ENCODE measurements around the gene MMP10.

Gene MMP10

DNA sequence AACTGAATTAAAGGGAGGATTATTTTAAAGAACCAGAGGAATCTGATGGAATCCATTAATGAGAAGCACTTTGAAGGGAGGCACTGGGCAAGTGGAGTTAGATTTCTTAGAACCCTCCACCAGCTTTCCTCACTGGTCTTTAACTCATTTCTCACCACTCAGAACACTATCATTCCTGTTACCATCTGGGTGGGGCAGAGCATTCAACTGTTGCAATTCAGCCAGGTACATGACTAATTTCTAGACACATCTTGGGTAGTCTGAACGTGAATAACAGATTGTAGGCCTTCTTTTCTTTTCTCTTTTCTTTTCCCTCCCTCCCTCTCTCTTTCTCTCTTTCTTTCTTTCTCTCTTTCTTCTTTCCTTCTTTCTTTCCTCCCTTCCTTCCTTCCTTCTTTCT is 33.1 kb upstream of the MMP10 start:
- Histone ChIP-seq H3K79me1 (replicated peaks; ENCODE audit: low read length, poor library complexity, severe bottlenecking) (no peaks in the 10 kb centered on the region), H2BK120ac (ENCODE audit: low read depth, low read length) (no peak overlapping the region), H3K27ac (ENCODE audit: low read length, poor library complexity, severe bottlenecking) (no peak overlapping the region), H2AK5ac (ENCODE audit: low read length, severe bottlenecking) (no peak overlapping the region), H3K4me3 (ENCODE audit: insufficient read depth in 1 of 2, low read depth in 1 of 2, low read length in 2 of 2) (no peak overlapping the region), H2BK12ac (ENCODE audit: low read length in 2 of 2) (no peak overlapping the region), H3K9me3 (ENCODE audit: control insufficient read depth, low read length) (peaks cover 4% of the 10 kb centered on the region), H3K14ac (ENCODE audit: low read length in 2 of 2) (no peak overlapping the region), H3K23ac (ENCODE audit: low read length in 2 of 2) (no peak overlapping the region), H3K4ac (ENCODE audit: low read depth in 1 of 2, low read length in 2 of 2) (no peak overlapping the region), H2BK5ac (ENCODE audit: low read depth, low read length, poor library complexity, severe bottlenecking) (no peak overlapping the region), H3K18ac (ENCODE audit: low read depth in 1 of 2, low read length in 2 of 2) (no peak overlapping the region), H2BK15ac (ENCODE audit: low read depth, poor library complexity, severe bottlenecking) (no peak overlapping the region), H3K9ac (ENCODE audit: low read length) (no peak overlapping the region), H3K4me1 (ENCODE audit: control insufficient read depth, insufficient read depth, low read depth, low read length) (no peaks in the 10 kb centered on the region), H3K36me3 (ENCODE audit: control insufficient read depth in 1 of 2, insufficient read depth in 2 of 2, low read depth in 1 of 2, low read length in 2 of 2) (no peaks in the 10 kb centered on the region), H4K8ac (ENCODE audit: low read length) (no peak overlapping the region), H3K4me2 (ENCODE audit: low read length, poor library complexity, severe bottlenecking) (no peak overlapping the region), H2AFZ (ENCODE audit: low read depth, low read length) (no peak overlapping the region), H3K27me3 (ENCODE audit: control insufficient read depth in 1 of 2, insufficient read depth in 1 of 2, low read length in 2 of 2) (no peaks in the 10 kb centered on the region), H4K91ac (ENCODE audit: low read length) (no peak overlapping the region)
- whole genome bisulfite sequencing: 80% methylated on average over 1 of the region's 1 CpG
- DNase-seq: no peak

DNA sequence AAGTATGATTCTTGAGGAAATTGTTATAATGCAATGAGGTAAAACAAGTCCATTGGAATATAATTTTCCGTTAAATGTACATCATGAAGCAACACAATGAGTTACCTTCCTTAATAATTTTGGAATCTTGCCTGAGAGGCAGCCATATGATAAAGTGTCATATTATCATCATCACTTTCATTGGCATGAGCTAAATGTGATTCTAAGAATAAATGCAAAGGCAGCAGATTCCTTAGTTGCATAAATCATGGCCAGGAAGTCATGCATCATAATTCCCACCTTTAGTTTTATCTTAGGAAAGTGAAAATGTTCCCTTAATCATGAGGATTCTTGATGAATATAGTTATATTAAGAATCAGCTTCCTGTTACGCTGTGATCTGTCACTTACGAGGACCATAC is 31.8 kb upstream of the MMP10 start:
- WGBS: 100% methylated on average over 3 of the region's 3 CpGs
- H3K27me3 ChIP-seq (ENCODE audit: control insufficient read depth in 1 of 2, insufficient read depth in 1 of 2, low read length in 2 of 2): no peaks in the 10 kb centered on the region

DNA sequence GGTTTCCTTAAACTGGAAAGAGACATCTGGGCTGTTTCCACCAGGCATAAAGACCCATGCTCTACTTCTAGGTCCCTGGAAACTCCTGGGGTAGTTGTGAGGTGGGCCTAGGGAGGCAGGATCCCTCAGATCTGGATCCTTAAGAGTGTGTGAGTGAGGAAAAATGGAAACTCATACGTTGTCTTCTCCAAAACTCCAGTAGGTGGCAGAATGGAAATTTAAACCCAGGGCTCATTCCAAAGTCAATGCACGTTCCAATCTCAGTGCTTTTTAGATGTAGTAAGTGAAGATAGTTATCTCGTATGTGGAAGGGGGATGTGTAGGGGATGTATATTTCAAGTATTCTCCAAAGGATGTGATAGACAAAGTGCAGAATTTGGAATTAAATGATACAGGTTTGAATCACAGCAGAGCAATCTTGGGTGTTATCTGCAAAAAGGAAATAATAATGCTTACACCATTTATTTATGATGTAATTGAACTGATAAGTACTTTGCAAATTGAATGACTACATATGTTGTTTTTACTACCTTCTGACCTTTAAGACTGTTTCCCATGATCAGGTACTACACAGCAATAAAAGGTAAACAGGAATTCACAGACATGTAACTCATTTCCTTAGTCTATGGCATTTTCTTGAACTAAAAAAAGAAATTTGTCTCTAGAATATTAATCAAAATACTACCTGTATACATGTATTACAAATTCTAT is 30.7 kb upstream of the MMP10 start:
- no peaks in the 10 kb centered on the region for H3K27me3 ChIP-seq (ENCODE audit: control insufficient read depth in 1 of 2, insufficient read depth in 1 of 2, low read length in 2 of 2)
- no peak overlapping the region for H4K91ac ChIP-seq (ENCODE audit: low read length)
- H3K4me2 ChIP-seq (ENCODE audit: low read length, poor library complexity, severe bottlenecking): no peak overlapping the region
- no peak overlapping the region for H2BK120ac ChIP-seq (ENCODE audit: low read depth, low read length)
- H3K79me1 ChIP-seq (replicated peaks; ENCODE audit: low read length, poor library complexity, severe bottlenecking): no peaks in the 10 kb centered on the region
- no peak overlapping the region for H3K4ac ChIP-seq (ENCODE audit: low read depth in 1 of 2, low read length in 2 of 2)
- H3K36me3 ChIP-seq (ENCODE audit: control insufficient read depth in 1 of 2, insufficient read depth in 2 of 2, low read depth in 1 of 2, low read length in 2 of 2): no peaks in the 10 kb centered on the region
- H3K4me1 ChIP-seq (ENCODE audit: control insufficient read depth, insufficient read depth, low read depth, low read length): peaks cover 2% of the 10 kb centered on the region
- no peak overlapping the region for H3K18ac ChIP-seq (ENCODE audit: low read depth in 1 of 2, low read length in 2 of 2)
- no peak overlapping the region for H4K8ac ChIP-seq (ENCODE audit: low read length)
- no peak overlapping the region for H3K9ac ChIP-seq (ENCODE audit: low read length)
- no peaks in the 10 kb centered on the region for H3K9me3 ChIP-seq (ENCODE audit: control insufficient read depth, low read length)
- H3K4me3 ChIP-seq (ENCODE audit: insufficient read depth in 1 of 2, low read depth in 1 of 2, low read length in 2 of 2): no peak overlapping the region
- peak; percentile 49 for DNase-seq
- no peak overlapping the region for H3K14ac ChIP-seq (ENCODE audit: low read length in 2 of 2)
- no peak overlapping the region for H2BK5ac ChIP-seq (ENCODE audit: low read depth, low read length, poor library complexity, severe bottlenecking)
- H2BK12ac ChIP-seq (ENCODE audit: low read length in 2 of 2): no peak overlapping the region
- no peak overlapping the region for H2BK15ac ChIP-seq (ENCODE audit: low read depth, poor library complexity, severe bottlenecking)
- no peak overlapping the region for H3K23ac ChIP-seq (ENCODE audit: low read length in 2 of 2)
- WGBS: 10% methylated on average over 3 of the region's 3 CpGs
- H2AFZ ChIP-seq (ENCODE audit: low read depth, low read length): no peak overlapping the region
- no peak overlapping the region for H2AK5ac ChIP-seq (ENCODE audit: low read length, severe bottlenecking)
- no peak overlapping the region for H3K27ac ChIP-seq (ENCODE audit: low read length, poor library complexity, severe bottlenecking)

More for the DNA sequence above, 31.8 kb upstream of the MMP10 start:
- Histone ChIP-seq H3K4me2 (ENCODE audit: low read length, poor library complexity, severe bottlenecking) (no peak overlapping the region), H2AFZ (ENCODE audit: low read depth, low read length) (no peak overlapping the region), H2AK5ac (ENCODE audit: low read length, severe bottlenecking) (no peak overlapping the region), H4K8ac (ENCODE audit: low read length) (no peak overlapping the region), H4K91ac (ENCODE audit: low read length) (no peak overlapping the region), H2BK15ac (ENCODE audit: low read depth, poor library complexity, severe bottlenecking) (no peak overlapping the region), H3K4ac (ENCODE audit: low read depth in 1 of 2, low read length in 2 of 2) (no peak overlapping the region), H3K36me3 (ENCODE audit: control insufficient read depth in 1 of 2, insufficient read depth in 2 of 2, low read depth in 1 of 2, low read length in 2 of 2) (no peaks in the 10 kb centered on the region), H3K18ac (ENCODE audit: low read depth in 1 of 2, low read length in 2 of 2) (no peak overlapping the region), H3K4me1 (ENCODE audit: control insufficient read depth, insufficient read depth, low read depth, low read length) (no peaks in the 10 kb centered on the region), H3K14ac (ENCODE audit: low read length in 2 of 2) (no peak overlapping the region), H2BK12ac (ENCODE audit: low read length in 2 of 2) (no peak overlapping the region), H3K23ac (ENCODE audit: low read length in 2 of 2) (no peak overlapping the region), H2BK120ac (ENCODE audit: low read depth, low read length) (no peak overlapping the region), H3K4me3 (ENCODE audit: insufficient read depth in 1 of 2, low read depth in 1 of 2, low read length in 2 of 2) (no peak overlapping the region), H3K27ac (ENCODE audit: low read length, poor library complexity, severe bottlenecking) (no peak overlapping the region), H2BK5ac (ENCODE audit: low read depth, low read length, poor library complexity, severe bottlenecking) (no peak overlapping the region), H3K9ac (ENCODE audit: low read length) (no peak overlapping the region), H3K9me3 (ENCODE audit: control insufficient read depth, low read length) (peaks cover 4% of the 10 kb centered on the region), H3K79me1 (replicated peaks; ENCODE audit: low read length, poor library complexity, severe bottlenecking) (no peaks in the 10 kb centered on the region)
- DNase-seq: no peak

DNA sequence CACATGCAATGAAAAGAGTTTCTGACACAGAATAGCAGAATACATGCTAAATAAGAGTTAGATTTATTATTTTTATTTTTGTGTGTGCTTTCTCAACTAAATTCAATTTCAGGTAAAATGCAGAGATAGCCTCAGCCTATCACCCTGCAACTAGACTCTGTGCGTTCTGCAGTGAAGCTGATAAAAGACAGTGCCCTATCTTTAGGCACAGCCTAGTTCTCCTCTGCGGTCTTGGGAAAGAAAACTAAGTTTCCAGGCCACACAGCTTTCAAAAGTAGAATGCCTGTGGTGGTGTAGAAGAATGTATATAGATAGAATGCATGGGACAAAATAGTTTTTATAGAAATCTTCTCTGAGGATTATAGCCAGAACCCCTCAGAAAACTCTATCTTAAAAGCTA is 29.5 kb upstream of the MMP10 start:
- no peak overlapping the region for H2AK5ac ChIP-seq (ENCODE audit: low read length, severe bottlenecking)
- no peak overlapping the region for H2BK15ac ChIP-seq (ENCODE audit: low read depth, poor library complexity, severe bottlenecking)
- H3K27ac ChIP-seq (ENCODE audit: low read length, poor library complexity, severe bottlenecking): no peak overlapping the region
- 96% methylated on average over 2 of the region's 2 CpGs for WGBS
- peaks cover 2% of the 10 kb centered on the region for H3K4me1 ChIP-seq (ENCODE audit: control insufficient read depth, insufficient read depth, low read depth, low read length)
- H2AFZ ChIP-seq (ENCODE audit: low read depth, low read length): no peak overlapping the region
- no peak overlapping the region for H3K9ac ChIP-seq (ENCODE audit: low read length)
- H2BK12ac ChIP-seq (ENCODE audit: low read length in 2 of 2): no peak overlapping the region
- H3K18ac ChIP-seq (ENCODE audit: low read depth in 1 of 2, low read length in 2 of 2): no peak overlapping the region
- H3K36me3 ChIP-seq (ENCODE audit: control insufficient read depth in 1 of 2, insufficient read depth in 2 of 2, low read depth in 1 of 2, low read length in 2 of 2): no peaks in the 10 kb centered on the region
- H2BK5ac ChIP-seq (ENCODE audit: low read depth, low read length, poor library complexity, severe bottlenecking): no peak overlapping the region
- H3K79me1 ChIP-seq (replicated peaks; ENCODE audit: low read length, poor library complexity, severe bottlenecking): no peaks in the 10 kb centered on the region
- no peak overlapping the region for H3K4me3 ChIP-seq (ENCODE audit: insufficient read depth in 1 of 2, low read depth in 1 of 2, low read length in 2 of 2)
- H3K14ac ChIP-seq (ENCODE audit: low read length in 2 of 2): no peak overlapping the region
- no peaks in the 10 kb centered on the region for H3K9me3 ChIP-seq (ENCODE audit: control insufficient read depth, low read length)
- H4K91ac ChIP-seq (ENCODE audit: low read length): no peak overlapping the region
- no peak for DNase-seq
- no peak overlapping the region for H2BK120ac ChIP-seq (ENCODE audit: low read depth, low read length)
- H3K4ac ChIP-seq (ENCODE audit: low read depth in 1 of 2, low read length in 2 of 2): no peak overlapping the region
- no peak overlapping the region for H4K8ac ChIP-seq (ENCODE audit: low read length)
- no peak overlapping the region for H3K23ac ChIP-seq (ENCODE audit: low read length in 2 of 2)
- no peak overlapping the region for H3K4me2 ChIP-seq (ENCODE audit: low read length, poor library complexity, severe bottlenecking)
- H3K27me3 ChIP-seq (ENCODE audit: control insufficient read depth in 1 of 2, insufficient read depth in 1 of 2, low read length in 2 of 2): no peaks in the 10 kb centered on the region
